ENCODE measurements around the gene EXOC3L2.

DNA sequence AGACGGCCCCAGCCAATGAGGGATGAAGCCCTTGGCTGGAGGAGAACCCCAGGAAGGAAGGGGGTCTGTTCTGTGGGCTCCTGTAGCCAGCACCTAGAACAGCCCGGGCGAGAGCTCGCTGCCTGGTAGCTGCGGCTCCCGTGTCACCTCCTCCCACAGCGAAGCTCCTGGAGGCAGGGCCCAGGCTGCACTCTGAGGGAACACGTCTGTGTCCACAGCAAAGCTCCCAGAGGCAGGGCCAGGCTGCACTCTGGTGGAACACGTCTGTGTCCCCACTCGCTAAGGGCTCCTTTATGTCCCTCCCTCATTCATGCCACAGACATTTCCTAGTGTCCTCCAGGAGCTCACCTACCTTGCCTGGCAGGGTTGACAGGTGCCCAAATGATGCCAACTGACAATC is 75.6 kb downstream of the EXOC3L2 start:
- TF ChIP-seq CTCF (IDR thresholded peaks at IDR 0.05; ENCODE audit: low read length) (no peak), EZH2 (IDR thresholded peaks at IDR 0.05; ENCODE audit: borderline replicate concordance, low read length) (no peak)

Data from OCI-LY1 (cell line).